ENCODE data around the gene PTPN4. TPM values are rescaled to one million over a fixed set of nuclear protein-coding genes. Genes with fewer than 3 reads are reported as not detected.

Gene PTPN4
- total RNA-seq, 1 donor = 20.6 TPM

DNA sequence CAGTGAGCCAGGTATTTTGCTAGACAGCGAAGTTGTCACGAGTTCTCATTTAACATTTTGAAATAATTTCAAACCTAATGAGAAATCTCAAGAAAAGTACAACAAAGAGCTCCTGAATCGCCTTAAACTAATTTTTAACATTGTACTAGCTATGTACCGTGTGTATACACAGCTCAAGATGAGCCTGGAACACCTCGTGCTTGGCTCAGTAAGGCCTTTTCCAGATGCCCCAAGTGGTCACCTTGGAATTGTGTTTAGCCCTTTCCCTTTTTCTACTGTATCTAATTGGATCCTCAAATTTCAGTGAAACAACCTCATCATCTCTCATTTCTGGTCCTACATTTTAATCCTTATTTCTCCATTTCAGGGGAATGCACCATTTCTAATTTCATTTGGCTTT is 7.2 kb downstream of the PTPN4 start:
- TF ChIP-seq, protein P1, sequence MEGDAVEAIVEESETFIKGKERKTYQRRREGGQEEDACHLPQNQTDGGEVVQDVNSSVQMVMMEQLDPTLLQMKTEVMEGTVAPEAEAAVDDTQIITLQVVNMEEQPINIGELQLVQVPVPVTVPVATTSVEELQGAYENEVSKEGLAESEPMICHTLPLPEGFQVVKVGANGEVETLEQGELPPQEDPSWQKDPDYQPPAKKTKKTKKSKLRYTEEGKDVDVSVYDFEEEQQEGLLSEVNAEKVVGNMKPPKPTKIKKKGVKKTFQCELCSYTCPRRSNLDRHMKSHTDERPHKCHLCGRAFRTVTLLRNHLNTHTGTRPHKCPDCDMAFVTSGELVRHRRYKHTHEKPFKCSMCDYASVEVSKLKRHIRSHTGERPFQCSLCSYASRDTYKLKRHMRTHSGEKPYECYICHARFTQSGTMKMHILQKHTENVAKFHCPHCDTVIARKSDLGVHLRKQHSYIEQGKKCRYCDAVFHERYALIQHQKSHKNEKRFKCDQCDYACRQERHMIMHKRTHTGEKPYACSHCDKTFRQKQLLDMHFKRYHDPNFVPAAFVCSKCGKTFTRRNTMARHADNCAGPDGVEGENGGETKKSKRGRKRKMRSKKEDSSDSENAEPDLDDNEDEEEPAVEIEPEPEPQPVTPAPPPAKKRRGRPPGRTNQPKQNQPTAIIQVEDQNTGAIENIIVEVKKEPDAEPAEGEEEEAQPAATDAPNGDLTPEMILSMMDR (IDR thresholded peaks at IDR 0.05; ENCODE audit: insufficient read depth, low read length) = no peak
- DNase-seq (ENCODE audit: low read depth) = no peak

DNA sequence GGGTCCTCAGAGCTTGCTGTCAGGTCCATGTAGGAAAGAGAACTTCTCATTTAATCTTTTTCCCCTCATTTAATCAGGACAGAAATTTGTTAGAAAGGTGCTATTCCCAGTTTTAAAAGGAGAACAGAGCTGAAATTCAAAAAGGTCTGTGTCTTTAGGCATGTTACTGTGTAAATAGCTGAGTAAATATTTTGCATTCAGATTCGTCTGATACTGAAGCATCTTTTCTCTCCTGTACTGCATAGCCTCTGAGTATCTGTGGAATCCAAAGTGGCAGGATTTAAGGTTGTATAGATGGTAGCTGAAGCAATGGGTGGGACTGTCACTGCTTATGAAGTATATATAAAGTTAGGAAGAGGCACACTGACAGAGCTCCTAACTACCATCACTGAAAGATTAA is 9.0 kb downstream of the PTPN4 start:
- TF ChIP-seq, protein P1 (IDR thresholded peaks at IDR 0.05; ENCODE audit: insufficient read depth, low read length) = no peak
- no peak for DNase-seq (ENCODE audit: low read depth)
- no peak overlapping the region for H3K4me3 ChIP-seq (ENCODE audit: low read depth, low read length)

More for the DNA sequence above, 7.2 kb downstream of the PTPN4 start:
- H3K4me3 ChIP-seq (ENCODE audit: low read depth, low read length) = no peak overlapping the region

DNA sequence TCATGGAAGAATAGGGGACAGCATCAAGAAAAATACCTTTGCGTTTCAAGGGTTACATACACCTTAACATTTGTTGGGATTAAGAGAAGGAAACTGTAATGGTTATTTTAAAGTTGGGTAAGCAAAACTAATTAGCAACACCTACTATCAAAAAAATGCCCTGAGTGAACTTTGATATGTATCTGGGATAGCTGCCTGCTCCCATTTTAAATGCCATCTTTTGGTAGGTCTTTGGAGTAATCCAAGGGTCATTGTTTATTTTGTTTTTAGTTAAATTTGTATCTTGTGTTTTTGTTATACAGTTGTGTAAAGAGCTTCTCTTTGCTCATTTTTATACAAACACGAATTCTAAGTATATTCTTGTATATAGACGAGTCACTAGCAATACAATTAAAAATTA is 9.9 kb downstream of the PTPN4 start:
- TF ChIP-seq, protein P1 (IDR thresholded peaks at IDR 0.05; ENCODE audit: insufficient read depth, low read length) = no peak
- H3K4me3 ChIP-seq (ENCODE audit: low read depth, low read length) = no peak overlapping the region
- no peak for DNase-seq (ENCODE audit: low read depth)

DNA sequence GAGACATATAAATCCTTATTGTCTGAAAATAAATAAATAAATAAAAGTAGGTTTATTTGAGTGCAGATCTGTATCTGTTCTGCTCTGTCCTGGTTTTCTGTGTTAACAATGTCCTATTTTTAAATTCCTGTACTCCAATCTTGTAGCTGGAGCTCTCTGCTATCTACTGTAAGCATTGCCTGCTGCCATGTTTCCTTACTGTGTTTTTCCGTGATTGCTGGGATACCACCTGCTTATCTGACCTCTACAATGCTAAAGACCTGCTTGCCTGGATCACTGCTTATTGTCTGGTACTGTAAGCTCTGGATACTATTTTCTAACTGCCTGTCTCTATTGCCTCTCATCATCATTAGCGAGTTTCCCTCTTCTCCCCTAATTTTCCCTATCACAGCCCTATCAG is 11.6 kb downstream of the PTPN4 start:
- TF ChIP-seq, protein P1 (IDR thresholded peaks at IDR 0.05; ENCODE audit: insufficient read depth, low read length) = no peak
- DNase-seq (ENCODE audit: low read depth) = no peak
- H3K4me3 ChIP-seq (ENCODE audit: low read depth, low read length) = no peak overlapping the region

DNA sequence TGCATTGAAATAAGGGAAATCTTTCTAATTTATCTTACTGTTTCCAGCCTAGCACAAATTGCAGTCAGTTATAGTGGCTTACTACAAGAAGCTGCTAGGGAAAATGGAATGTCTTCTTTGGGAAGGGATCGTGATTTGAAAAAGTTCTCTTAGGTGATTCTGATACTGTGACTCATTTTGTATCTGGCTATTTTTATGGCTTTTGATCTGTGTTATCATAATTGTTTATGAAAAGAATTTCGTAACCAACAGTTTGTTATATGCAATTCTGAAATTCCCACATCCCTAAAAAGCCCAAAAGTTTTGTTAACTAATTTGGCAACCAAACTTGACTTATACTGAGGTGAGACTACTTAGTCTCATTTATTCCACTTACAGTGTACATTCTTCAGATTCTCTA is 12.4 kb downstream of the PTPN4 start:
- DNase-seq (ENCODE audit: low read depth) = peak; percentile 63
- TF ChIP-seq, protein P1 (IDR thresholded peaks at IDR 0.05; ENCODE audit: insufficient read depth, low read length) = no peak
- H3K4me3 ChIP-seq (ENCODE audit: low read depth, low read length) = no peak overlapping the region

DNA sequence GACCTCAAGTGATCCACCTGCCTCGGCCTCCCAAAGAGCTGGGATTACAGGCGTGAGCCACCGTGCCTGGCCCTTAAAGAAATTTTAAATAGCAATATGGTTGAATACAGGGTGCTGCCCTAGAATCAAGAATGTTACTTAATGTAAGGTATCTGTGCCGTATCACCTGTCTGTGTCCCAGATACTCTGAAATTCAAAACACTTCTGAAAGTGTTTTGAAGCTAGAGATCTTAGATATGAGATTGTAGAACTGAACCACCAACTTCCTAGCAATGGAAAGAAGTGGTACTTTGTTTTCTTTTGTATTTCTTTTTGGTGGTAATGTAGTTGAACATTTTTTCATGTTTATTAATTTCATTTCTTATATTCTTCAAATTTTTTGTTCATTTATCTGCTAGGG is 13.0 kb downstream of the PTPN4 start:
- DNase-seq (ENCODE audit: low read depth) = no peak
- H3K4me3 ChIP-seq (ENCODE audit: low read depth, low read length) = no peak overlapping the region
- TF ChIP-seq, protein P1 (IDR thresholded peaks at IDR 0.05; ENCODE audit: insufficient read depth, low read length) = no peak

DNA sequence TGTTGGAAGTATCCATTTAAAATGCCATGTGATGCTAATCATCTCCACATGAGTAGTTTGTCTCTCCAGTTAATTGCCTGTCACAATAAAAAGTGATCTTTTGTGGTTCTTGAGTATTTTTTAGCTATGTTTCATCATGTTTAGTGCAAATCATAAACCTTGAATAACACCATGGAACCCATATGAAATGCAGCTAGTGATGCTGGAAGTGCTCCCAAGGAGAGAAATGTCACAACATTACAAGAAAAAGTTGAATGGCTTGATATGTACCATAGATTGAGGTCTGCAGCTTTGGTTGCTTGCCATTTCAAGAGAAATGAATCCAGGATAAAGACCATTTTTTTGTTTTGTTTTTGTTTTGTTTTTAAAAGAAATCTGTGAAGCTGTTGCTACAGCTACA is 14.3 kb downstream of the PTPN4 start:
- no peak for DNase-seq (ENCODE audit: low read depth)
- TF ChIP-seq, protein P1 (IDR thresholded peaks at IDR 0.05; ENCODE audit: insufficient read depth, low read length) = no peak
- H3K4me3 ChIP-seq (ENCODE audit: low read depth, low read length) = no peak overlapping the region

All from fibroblast of the aortic adventitia (primary cell).